Medulla oblongata (tissue), 1 donor: ENCODE results near the gene SPRED2.

Experiments
- DNase-seq: peaks from one replicate; pipeline ENCODE4 v3.0.0-alpha.2; 2015; ENCODE audit errors: extremely low spot score

SPRED2 gene, protein sequence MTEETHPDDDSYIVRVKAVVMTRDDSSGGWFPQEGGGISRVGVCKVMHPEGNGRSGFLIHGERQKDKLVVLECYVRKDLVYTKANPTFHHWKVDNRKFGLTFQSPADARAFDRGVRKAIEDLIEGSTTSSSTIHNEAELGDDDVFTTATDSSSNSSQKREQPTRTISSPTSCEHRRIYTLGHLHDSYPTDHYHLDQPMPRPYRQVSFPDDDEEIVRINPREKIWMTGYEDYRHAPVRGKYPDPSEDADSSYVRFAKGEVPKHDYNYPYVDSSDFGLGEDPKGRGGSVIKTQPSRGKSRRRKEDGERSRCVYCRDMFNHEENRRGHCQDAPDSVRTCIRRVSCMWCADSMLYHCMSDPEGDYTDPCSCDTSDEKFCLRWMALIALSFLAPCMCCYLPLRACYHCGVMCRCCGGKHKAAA

DNA sequence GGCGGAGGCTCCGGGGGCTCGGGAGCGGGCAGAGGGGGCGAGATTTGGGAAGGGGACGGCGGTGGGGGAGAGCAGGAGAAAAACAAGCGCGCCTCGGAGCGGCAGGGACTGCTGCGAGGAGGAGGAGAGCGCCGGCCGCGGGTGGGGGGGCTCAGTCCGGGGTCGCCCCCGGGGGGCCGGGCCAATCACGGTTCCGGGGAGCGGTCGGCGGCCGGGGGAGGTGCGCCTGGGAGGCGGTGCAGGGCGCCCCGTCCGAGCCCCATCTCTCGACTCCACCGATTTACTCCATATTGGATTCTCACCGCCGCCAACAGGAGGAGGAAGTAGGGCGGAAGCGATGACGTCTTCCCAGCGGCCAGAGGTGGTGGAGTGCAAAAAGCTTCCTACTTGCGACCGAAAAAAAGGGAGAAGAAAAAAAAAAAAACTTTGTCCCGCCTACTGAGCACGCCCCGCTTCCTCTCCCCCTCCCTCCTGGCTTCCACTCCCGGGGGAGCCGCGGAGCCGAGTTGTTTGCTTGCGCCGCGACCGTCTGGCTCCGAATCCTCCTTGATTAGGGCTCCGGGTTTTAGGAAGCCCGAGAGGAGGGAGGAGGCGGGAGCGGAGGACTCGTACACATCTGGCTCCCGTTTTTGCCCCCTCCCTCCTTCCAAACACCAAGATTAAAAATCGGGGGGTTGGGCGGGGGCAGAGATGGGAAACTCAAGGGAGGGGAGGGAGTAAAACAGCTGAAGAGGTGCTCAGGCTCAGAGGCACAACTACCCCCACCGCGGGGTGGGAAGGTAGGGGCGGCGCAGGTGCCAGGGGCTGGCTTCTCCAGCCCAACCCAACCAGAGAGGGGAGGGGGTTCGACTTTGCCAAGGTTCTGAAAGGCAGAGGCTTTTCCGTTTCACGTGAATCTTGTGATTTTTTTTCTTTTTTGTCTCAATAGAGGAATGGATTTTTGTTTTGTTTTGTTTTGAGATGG, at the start of gene SPRED2:
TSS of gene SPRED2 (minus strand) at position 373 of the 964 bp plus-strand sequence. CDS start 612 bp downstream, outside the sequence.
- DNase-seq, result peak; percentile 93

- DNase-seq, result no peak
Measured at GRCh38 chr2:65481961-65482360, 49.6 kb upstream of the SPRED2 start.

DNA sequence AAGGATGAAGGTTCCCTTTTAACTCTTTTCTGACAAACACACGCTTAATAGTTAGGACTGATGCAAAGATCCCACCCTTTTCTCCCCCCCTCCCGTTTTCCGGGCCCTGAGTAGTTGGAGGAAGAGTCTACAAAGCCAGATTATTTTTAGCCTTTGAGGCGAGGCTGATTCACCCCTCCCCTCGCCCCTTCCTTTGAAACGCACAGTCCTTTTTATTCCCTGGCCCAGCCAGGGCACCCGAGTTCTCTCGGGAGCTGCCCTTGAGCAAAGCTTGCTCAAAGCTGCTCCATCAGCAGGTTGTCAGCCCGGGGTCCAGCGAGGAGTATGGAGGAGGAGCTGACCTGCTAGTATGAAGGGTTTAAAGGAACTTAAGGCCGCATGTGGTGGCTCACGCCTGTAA, 47.1 kb upstream of the SPRED2 start:
- DNase-seq, result no peak

- DNase-seq, result no peak
Measured at GRCh38 chr2:65478498-65479135, 46.2 kb upstream of the SPRED2 start.

DNA sequence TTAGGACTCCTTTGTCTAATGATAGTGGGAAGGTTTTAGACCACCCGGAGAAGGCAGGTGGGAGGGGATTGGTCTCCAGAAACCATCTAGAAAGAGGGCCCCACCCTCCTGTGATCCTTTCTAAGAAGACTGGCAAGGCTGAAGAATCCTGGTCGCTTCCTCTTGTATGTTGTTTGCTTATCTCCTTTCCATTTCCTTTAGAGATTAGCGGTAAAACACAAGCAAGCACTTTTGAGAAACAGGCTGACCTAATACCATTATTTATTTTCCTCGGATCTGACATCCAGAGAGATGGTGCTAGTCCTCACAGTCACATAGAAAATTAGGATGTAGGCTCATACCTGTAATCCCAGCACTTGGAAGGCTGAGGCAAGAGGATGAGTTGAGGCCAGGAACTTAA, 45.2 kb upstream of the SPRED2 start:
- no peak for DNase-seq

GRCh38 chr2:65476778-65477177, 44.4 kb upstream of the SPRED2 start:
- DNase-seq, result no peak

- DNase-seq, result no peak
Measured at GRCh38 chr2:65475000-65475399, 42.6 kb upstream of the SPRED2 start.

- no peak for DNase-seq
Measured at GRCh38 chr2:65473045-65473444, 40.6 kb upstream of the SPRED2 start.

DNA sequence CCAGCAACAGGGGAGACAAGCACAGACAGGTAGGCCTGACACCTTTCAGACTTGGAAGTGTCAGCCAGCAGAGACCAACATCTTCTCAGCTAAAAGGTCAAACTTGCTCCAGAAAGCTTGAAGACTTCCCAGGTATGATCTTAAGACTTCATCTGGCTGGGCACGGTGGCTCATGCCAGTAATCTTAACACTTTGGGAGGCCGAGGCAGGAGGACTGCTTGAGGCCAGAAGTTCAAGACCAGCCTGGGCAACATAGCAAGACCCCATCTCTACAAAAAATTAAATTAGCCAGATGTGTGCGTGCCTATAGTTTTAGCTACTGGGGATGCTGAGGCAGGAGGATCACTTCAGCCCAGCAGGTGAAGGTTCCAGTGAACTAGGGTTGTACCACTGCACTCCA, 39.0 kb upstream of the SPRED2 start:
- no peak for DNase-seq

DNA sequence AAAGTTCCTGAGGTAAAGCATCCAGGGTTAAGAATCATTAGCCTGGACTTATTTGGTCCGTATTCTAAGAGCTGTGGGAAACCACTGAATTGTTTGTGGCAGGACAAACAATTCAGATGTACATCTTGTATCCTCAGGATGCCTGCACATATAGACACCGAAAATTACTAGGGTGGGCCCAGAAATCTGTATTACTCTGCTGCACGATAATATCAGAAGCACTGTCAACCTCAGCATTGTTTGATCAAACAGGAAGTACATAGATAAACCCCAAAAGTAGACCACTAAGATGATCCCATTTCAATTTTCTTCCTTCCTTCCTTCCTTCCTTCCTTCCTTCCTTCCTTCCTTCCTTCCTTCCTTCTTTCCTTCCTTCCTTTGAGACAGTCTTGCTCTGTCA, 34.2 kb upstream of the SPRED2 start:
- no peak for DNase-seq

DNA sequence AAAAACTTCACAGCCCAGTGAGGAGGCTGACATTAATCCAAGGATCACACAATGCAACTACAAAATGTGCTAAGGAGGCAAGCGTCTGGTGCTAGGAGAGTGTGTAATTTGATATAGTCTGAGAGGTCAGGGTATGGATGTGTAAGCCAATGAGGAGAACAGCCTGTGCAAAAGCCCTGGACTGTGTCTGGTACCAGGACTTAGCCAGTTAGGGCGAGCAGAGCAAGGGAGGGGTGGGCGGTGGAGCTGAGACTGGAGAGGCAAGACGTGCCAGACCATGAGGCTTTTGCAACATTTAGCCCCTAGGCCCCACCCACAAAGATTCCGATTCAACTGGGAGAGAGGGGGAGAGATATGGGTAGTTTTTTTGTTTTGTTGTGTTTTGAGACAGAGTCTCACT, 33.5 kb upstream of the SPRED2 start:
- DNase-seq, result no peak

DNA sequence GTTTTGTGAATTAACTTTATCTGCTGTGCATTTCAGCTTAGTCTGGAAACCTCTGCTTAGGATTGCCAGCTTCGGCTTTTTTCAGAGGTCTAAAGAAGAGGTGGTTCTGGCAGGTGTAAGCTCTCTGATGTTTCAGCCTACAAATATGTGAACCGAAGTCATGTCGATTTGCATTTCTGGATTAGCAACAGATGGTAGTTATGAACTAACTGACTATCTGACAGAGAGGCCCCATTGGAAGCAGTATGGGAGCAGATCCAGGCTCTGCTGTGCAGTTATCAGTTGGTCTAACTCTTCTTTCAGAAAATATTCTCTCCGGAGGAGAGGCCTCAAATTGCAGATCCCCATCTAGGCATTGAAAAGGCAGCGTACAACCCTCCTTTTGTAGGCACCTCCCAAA, 32.7 kb upstream of the SPRED2 start:
- no peak for DNase-seq

- no peak for DNase-seq
Measured at GRCh38 chr2:65464604-65465003, 32.2 kb upstream of the SPRED2 start.

GRCh38 chr2:65458999-65459398, 26.6 kb upstream of the SPRED2 start:
- DNase-seq, result no peak

- no peak for DNase-seq
Measured at GRCh38 chr2:65456886-65457285, 24.5 kb upstream of the SPRED2 start.

- DNase-seq, result no peak
Measured at GRCh38 chr2:65456064-65456463, 23.7 kb upstream of the SPRED2 start.

GRCh38 chr2:65453916-65454315, 21.5 kb upstream of the SPRED2 start:
- DNase-seq, result no peak

- DNase-seq, result no peak
Measured at GRCh38 chr2:65452150-65452895, 19.9 kb upstream of the SPRED2 start.

DNA sequence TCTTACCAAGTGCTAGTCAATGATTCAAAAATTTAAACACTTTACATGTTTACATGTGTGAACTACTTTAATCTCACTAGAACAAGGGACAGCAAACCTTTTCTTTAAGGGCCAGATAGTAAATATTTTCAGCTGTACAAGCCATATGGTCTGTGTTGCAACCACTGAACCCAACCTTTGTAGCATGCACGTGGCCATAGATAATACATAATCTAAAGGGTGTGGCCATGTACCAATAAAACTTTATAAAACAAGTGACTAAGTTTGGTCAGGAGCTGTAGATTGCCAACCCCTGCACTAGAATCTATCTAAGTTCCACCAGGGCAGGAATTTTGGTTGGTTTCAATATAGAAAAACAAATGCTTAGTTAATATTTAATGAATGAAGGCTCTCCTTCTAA, 18.4 kb upstream of the SPRED2 start:
- DNase-seq, result no peak

GRCh38 chr2:65450393-65450792, 18.0 kb upstream of the SPRED2 start:
- DNase-seq, result no peak

- no peak for DNase-seq
Measured at GRCh38 chr2:65443509-65444186, 11.2 kb upstream of the SPRED2 start.
